Omental fat pad (tissue), 4 donors: ENCODE results near the gene SRD5A1. TPM values are rescaled to one million over a fixed set of nuclear protein-coding genes. Genes with fewer than 3 reads are reported as not detected.

Experiments
- ATAC-seq: fragments of 150-250 bp; one replicate; pipeline ENCODE4 v1.9.1; 2016; ENCODE audit warnings: mild to moderate bottlenecking, moderate library complexity; ENCODE audit not compliant: low FRiP score
- DNase-seq: peaks from one replicate; pipeline ENCODE4 v3.0.0-alpha.2; 2019; ENCODE audit warnings: low spot score
- total RNA-seq, 4 donors: library from RNA; depleted of rRNA; stranded (reverse); fragments of >200 nt; gene quantifications; one replicate each; pipeline ENCODE4 v1.1.0, GENCODE V29; 2016
- TF ChIP-seq, protein P1 (sequence below), 3 donors: fragments of 450-650 bp; IDR thresholded peaks; one replicate each; pipeline ENCODE4 v1.5.1; 2016 to 2017; ENCODE audit warnings: antibody characterized with exemption in 3 of 3, mild to moderate bottlenecking in 3 of 3, moderate library complexity in 2 of 3

The SRD5A1 gene
- total RNA-seq, 4 donors from 2014 or later, result 2.3 to 6.7 (median 6.0) TPM

DNA sequence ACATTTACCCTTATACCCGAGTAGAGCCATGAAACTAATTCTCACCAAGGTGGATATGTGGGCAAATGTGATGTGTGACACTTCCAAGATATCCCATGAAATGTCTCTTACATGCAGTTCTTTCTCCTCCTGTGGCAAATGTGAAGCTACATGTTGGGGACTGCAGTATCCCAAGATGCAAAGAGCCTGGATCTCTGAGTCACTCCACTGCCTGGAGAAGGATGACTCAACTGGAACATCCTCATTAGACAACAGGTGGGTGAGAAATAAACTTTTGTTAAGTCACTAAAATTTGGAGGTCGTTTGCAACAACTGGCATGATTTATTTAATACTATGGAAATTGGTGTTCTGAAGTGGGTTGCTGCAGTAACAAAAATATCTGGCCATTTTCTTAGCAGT is 43.5 kb downstream of the SRD5A1 start:
- TF ChIP-seq, protein P1, sequence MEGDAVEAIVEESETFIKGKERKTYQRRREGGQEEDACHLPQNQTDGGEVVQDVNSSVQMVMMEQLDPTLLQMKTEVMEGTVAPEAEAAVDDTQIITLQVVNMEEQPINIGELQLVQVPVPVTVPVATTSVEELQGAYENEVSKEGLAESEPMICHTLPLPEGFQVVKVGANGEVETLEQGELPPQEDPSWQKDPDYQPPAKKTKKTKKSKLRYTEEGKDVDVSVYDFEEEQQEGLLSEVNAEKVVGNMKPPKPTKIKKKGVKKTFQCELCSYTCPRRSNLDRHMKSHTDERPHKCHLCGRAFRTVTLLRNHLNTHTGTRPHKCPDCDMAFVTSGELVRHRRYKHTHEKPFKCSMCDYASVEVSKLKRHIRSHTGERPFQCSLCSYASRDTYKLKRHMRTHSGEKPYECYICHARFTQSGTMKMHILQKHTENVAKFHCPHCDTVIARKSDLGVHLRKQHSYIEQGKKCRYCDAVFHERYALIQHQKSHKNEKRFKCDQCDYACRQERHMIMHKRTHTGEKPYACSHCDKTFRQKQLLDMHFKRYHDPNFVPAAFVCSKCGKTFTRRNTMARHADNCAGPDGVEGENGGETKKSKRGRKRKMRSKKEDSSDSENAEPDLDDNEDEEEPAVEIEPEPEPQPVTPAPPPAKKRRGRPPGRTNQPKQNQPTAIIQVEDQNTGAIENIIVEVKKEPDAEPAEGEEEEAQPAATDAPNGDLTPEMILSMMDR (IDR thresholded peaks at IDR 0.05), result no peak
- DNase-seq, result no peak
- ATAC-seq, result no peak

DNA sequence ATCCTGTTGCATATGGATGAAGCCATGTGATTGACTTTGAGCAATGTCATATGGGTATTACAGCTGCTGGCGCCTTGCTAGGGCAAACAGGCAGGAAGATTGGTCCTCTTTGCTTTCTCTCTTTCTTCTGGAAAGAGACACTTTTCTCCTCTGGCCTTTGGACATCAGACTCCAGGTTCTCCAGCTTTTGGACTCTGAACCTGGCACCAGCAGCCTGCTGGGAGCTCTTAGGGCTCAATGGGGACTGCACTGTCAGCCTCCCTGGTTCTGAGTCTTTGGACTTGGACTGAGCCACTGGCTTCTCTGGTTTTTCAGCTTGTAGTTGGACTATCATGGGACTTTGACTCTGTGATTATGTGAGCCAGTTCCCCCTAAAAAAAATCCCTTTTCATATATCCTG is 45.1 kb downstream of the SRD5A1 start:
- TF ChIP-seq, protein P1 (IDR thresholded peaks at IDR 0.05), result no peak
- no peak for ATAC-seq
- DNase-seq, result no peak

DNA sequence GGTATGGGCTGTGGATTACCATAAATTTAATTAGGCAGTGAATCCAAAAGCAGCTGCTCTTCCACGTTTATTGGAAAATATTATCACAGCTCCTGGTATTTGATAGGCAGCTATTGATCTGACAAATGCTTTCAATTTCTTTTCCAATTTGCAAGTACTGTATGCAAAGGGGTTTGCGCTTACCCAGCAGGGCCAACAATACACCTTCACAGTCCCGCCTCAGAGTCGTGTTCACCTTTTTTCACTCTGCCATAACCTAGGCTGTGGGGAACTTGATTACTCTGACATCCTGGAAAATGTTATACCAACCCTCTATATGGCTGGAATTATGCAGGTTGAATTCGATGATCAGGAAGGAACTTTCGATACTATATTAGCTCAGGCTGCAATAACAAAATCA is 47.7 kb downstream of the SRD5A1 start:
- TF ChIP-seq, protein P1 (IDR thresholded peaks at IDR 0.05), result no peak
- DNase-seq (no peak), ATAC-seq (no peak)

DNA sequence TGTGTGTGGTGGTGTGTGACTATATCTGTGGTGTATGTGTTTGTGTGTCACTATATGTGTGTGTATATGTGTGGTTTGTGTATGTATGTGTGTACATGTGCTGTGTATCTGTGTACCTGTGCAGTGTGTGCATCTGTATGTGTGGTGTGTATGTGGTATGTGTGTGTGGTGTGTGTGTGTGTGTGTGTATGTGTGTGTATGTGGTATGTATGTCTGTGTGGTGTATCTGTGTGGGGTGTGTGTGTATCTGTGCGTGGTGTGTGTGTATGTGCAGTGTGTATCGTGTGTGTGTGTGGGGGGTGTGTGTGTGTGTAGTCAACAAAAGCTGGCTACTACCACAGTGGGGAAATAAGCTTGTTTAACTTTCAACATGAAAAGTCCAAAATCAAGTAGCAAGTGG is 48.4 kb downstream of the SRD5A1 start:
- ATAC-seq (no peak), DNase-seq (no peak)
- TF ChIP-seq, protein P1 (IDR thresholded peaks at IDR 0.05), result no peak

DNA sequence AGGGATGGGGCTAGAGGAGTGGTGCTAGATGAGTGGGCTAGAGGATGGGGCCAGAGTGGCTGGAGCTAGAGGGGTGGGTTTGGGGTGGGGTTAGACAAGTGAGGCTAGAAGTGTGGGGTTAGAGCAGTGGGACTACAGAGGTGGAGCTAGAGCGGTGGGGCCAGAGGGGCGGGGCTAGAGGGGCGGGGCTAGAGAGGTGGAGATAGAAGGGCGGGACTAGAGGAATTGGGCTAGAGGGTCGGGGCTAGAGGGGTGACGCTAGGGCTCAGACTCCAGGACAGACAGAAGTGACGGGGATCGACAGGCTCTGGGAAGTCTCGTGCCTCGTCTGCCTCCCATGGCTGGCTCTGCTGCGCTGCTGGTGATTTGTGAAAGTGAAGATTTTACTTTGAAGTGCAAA is 49.0 kb downstream of the SRD5A1 start:
- ATAC-seq (no peak), DNase-seq (no peak)
- TF ChIP-seq, protein P1 (IDR thresholded peaks at IDR 0.05), result no peak

DNA sequence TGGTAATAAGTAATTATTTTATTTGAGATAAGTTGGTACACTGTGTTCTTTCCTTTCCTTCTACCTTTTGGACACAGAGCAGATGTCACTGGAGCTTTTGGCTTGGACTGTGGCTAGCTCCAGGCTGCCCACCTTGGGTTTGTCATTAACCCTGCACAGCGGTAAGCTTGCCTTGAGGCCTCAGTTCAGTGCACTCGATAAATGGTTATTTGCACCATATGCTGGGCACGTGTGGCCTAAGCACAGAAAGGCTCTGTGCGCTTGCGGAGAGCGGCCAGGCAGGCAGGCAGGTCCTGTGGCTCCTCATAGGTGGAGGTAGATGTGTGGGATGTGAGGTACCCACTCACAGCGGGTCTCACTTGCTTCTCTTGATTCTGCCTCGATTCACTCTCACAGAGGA is 50.0 kb downstream of the SRD5A1 start:
- DNase-seq (no peak), ATAC-seq (no peak)
- TF ChIP-seq, protein P1 (IDR thresholded peaks at IDR 0.05), result no peak

DNA sequence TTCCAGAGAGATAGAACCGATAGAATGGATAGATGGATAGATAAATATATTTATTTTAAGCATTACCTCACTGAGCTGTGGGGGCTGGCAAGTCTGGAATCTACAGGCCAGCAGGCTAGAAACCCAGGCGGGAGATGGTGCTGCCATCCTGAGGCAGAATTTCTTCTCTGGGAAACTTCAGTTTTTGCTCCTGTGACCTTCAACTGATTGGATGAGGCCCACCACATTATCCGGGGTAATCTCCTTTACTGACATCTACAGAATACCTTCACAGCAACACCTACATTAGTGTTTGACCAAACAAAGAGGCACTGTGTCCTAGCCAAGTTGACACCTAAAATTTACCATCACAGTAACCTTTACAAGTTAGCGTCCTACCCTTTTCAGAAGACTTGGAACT is 50.8 kb downstream of the SRD5A1 start:
- ATAC-seq (no peak), DNase-seq (no peak)
- TF ChIP-seq, protein P1 (IDR thresholded peaks at IDR 0.05), result no peak
